Lower leg skin (tissue), 4 donors: ENCODE measurements around the gene MAGI2. TPM values are rescaled to one million over a fixed set of nuclear protein-coding genes. Genes with fewer than 3 reads are reported as not detected.

ENCODE experiments used
- DNase-seq, 2 donors: peaks; one replicate each; pipeline ENCODE4 v3.0.0-alpha.2; 2019; ENCODE audit warnings: low spot score in 2 of 2
- H3K4me3 ChIP-seq: fragments of 200-600 bp; sonication (generic); 2 replicates; pipeline ENCODE4 v1.5.1; 2017; ENCODE audit warnings: mild to moderate bottlenecking, low read depth; ENCODE audit not compliant: poor library complexity, severe bottlenecking
- CTCF ChIP-seq, 3 donors: fragments of 450-650 bp; IDR thresholded peaks; one replicate each; pipeline ENCODE4 v1.5.1; 2016; ENCODE audit warnings: antibody characterized with exemption in 3 of 3, mild to moderate bottlenecking in 3 of 3, moderate library complexity in 2 of 3
- POLR2A ChIP-seq, 2 donors: fragments of 450-650 bp; IDR thresholded peaks; one replicate each; pipeline ENCODE4 v1.6.1; 2016 to 2017; ENCODE audit warnings: antibody characterized with exemption in 2 of 2, mild to moderate bottlenecking in 1 of 2, moderate library complexity in 1 of 2
- WGBS, 2 donors: methylation state at CpG; one replicate each; pipeline ENCODE4 v1.1.5; 2018; 5-methylcytosine and 5-hydroxymethylcytosine counted together
- intact Hi-C: fragments of 100-400 bp; cut with DNase I; formaldehyde crosslinking; loops from one replicate; pipeline ENCODE4 v1.15.0; 2023; ENCODE audit warnings: low total_unique reads
- total RNA-seq, 4 donors: library from RNA; depleted of rRNA; stranded (reverse); fragments of >200 nt; gene quantifications; one replicate each; pipeline ENCODE4 v1.1.0, GENCODE V29; 2016

MAGI2 gene
- total RNA-seq, 4 donors from 2014 or later = 1.6 to 3.0 (median 2.1) TPM

GRCh38 chr7:78703391-78703790, 750.1 kb downstream of the MAGI2 start:
- H3K4me3 ChIP-seq = no peak overlapping the region
- TF ChIP-seq POLR2A (IDR thresholded peaks at IDR 0.05) (no peak), CTCF (IDR thresholded peaks at IDR 0.05) (no peak)
- DNase-seq = no peak
- 86 to 90% methylated on average over 2 of the region's 2 CpGs for WGBS, 2 donors
- intact Hi-C loops = no loop called here

GRCh38 chr7:78702770-78703169, 750.7 kb downstream of the MAGI2 start:
- no peak for TF ChIP-seq CTCF (IDR thresholded peaks at IDR 0.05)
- no peak for TF ChIP-seq POLR2A (IDR thresholded peaks at IDR 0.05)
- intact Hi-C loops = no loop called here
- DNase-seq = no peak
- no peak overlapping the region for H3K4me3 ChIP-seq

GRCh38 chr7:78695826-78696225, 757.6 kb downstream of the MAGI2 start:
- no peak overlapping the region for H3K4me3 ChIP-seq
- no peak for DNase-seq
- intact Hi-C loops = no loop called here
- no peak for TF ChIP-seq POLR2A (IDR thresholded peaks at IDR 0.05)

GRCh38 chr7:78691584-78691983, 761.9 kb downstream of the MAGI2 start:
- no peak for DNase-seq
- 91 to 93% methylated on average over 3 of the region's 3 CpGs for WGBS, 2 donors
- no peak for TF ChIP-seq POLR2A (IDR thresholded peaks at IDR 0.05)
- no peak for TF ChIP-seq CTCF (IDR thresholded peaks at IDR 0.05)
- H3K4me3 ChIP-seq = no peak overlapping the region
- intact Hi-C loops = no loop called here

GRCh38 chr7:78690174-78690573, 763.3 kb downstream of the MAGI2 start:
- H3K4me3 ChIP-seq = no peak overlapping the region
- no peak for DNase-seq
- 86 to 95% methylated on average over 4 of the region's 4 CpGs for WGBS, 2 donors
- intact Hi-C loops = no loop called here
- TF ChIP-seq CTCF (IDR thresholded peaks at IDR 0.05) (no peak), POLR2A (IDR thresholded peaks at IDR 0.05) (no peak)

- no peak for TF ChIP-seq POLR2A (IDR thresholded peaks at IDR 0.05)
- no peak for TF ChIP-seq CTCF (IDR thresholded peaks at IDR 0.05)
- H3K4me3 ChIP-seq = no peak overlapping the region
- DNase-seq = no peak
- 52 to 58% methylated on average over 2 of the region's 2 CpGs for WGBS, 2 donors
- intact Hi-C loops = no loop called here
These were observed 765.1 kb downstream of the MAGI2 start for GRCh38 chr7:78688376-78688775.
